Stimulated activated CD4-positive, alpha-beta T cell treated with anti-CD3 and anti-CD28 coated beads, Interleukin-2, amount 100 ng/mL, for 24 hours (primary cell): ENCODE data around the gene CABP2.

ENCODE experiments used
- DNase-seq, 2 donors: peaks; one replicate each; pipeline ENCODE4 v3.0.0-alpha.2; 2020

CABP2 gene

GRCh38 chr11:67470337-67471002 is 52.8 kb downstream of the CABP2 start:
- no peak for DNase-seq

- DNase-seq = no peak
Measured at GRCh38 chr11:67469508-67469811, 53.8 kb downstream of the CABP2 start.
